ENCODE results near the gene MAP4K2. TPM values are rescaled to one million over a fixed set of nuclear protein-coding genes. Genes with fewer than 3 reads are reported as not detected.

The MAP4K2 gene
- total RNA-seq, 1 experiment from 2014 or later = 16.8 TPM

DNA sequence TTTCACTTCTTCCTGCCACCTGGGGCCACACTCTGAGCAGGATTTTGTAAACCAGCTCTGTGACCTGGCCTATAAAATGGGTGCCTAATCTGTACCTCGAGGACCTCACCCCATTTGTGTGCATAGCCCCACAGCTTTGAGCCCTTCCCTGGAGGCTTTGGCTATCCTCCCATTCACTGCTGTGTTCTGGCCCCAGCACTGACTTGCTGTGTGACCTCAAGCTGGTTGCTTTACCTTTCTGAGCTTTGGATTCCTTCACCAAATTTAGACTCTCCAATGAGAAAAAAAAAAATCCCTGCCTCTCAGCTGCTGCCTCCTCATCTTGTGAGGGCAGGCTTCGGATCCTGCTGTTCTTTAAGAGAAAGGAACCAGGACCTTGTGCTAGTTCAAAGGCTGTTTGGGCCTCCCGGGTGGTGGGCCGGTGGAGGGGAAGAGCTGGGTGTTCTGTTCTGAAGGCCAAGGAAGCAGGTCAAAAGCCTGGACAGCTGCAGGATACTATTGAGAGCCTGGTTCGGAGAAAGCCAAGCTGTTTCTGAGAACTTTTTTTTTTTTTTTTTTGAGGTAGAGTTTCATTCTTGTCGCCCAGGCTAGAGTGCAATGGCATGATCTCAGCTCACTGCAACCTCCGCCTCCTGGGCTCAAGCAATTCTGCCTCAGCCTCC lies 42.1 kb downstream of the MAP4K2 start:
- DNase-seq = peak in 1 of 2 experiments; percentile 23
- H3K4me1 Mint-ChIP-seq (ENCODE audit: low read depth, unreplicated experiment) = no peaks in the 10 kb centered on the region
- peaks cover 78% of the 10 kb centered on the region for H3K36me3 Mint-ChIP-seq (ENCODE audit: insufficient read depth, unreplicated experiment)
- H3K4me3 Mint-ChIP-seq (ENCODE audit: unreplicated experiment) = no peak overlapping the region
- POLR2A ChIA-PET = interaction anchor here (0.6 to 2.1 kb wide), 6 partner anchors 15 to 1110 kb away, joined by 3 to 10 read pairs (median 4); partner anchors contain the start of gene SF1
- peak overlapping the region; percentile 79 for H3K27ac Mint-ChIP-seq (ENCODE audit: unreplicated experiment)
- H3K9me3 Mint-ChIP-seq (ENCODE audit: unreplicated experiment) = no peaks in the 10 kb centered on the region
- no peaks in the 10 kb centered on the region for H3K9me3 ChIP-seq
- H3K4me1 ChIP-seq = no peaks in the 10 kb centered on the region
- BruUV-seq (replicated peaks) = no TSS peak
- H3K27me3 Mint-ChIP-seq (ENCODE audit: insufficient read depth, unreplicated experiment) = no peaks in the 10 kb centered on the region
- peaks cover 8% of the 10 kb centered on the region for H3K36me3 ChIP-seq (ENCODE audit: control insufficient read depth, insufficient read depth, low read length)
- TF ChIP-seq, protein P1, sequence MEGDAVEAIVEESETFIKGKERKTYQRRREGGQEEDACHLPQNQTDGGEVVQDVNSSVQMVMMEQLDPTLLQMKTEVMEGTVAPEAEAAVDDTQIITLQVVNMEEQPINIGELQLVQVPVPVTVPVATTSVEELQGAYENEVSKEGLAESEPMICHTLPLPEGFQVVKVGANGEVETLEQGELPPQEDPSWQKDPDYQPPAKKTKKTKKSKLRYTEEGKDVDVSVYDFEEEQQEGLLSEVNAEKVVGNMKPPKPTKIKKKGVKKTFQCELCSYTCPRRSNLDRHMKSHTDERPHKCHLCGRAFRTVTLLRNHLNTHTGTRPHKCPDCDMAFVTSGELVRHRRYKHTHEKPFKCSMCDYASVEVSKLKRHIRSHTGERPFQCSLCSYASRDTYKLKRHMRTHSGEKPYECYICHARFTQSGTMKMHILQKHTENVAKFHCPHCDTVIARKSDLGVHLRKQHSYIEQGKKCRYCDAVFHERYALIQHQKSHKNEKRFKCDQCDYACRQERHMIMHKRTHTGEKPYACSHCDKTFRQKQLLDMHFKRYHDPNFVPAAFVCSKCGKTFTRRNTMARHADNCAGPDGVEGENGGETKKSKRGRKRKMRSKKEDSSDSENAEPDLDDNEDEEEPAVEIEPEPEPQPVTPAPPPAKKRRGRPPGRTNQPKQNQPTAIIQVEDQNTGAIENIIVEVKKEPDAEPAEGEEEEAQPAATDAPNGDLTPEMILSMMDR (IDR thresholded peaks at IDR 0.05; ENCODE audit: insufficient read depth in 1 of 2, low read depth in 1 of 2, low read length in 1 of 2, severe bottlenecking in 1 of 2, unreplicated experiment in 1 of 2) = no peak
- H3K27me3 ChIP-seq (replicated peaks; ENCODE audit: control insufficient read depth, insufficient read depth, low read length) = no peaks in the 10 kb centered on the region
- intact Hi-C loops (cut with micrococcal nuclease; ENCODE audit: unreplicated experiment) = no loop called here
- CTCF ChIA-PET = interaction anchor here (0.6 to 0.7 kb wide), 2 partner anchors 72 to 782 kb away, joined by 3 read pairs; no protein-coding TSS in a partner anchor
- H3K4me3 ChIP-seq (ENCODE audit: low read depth, low read length) = no peak overlapping the region

DNA sequence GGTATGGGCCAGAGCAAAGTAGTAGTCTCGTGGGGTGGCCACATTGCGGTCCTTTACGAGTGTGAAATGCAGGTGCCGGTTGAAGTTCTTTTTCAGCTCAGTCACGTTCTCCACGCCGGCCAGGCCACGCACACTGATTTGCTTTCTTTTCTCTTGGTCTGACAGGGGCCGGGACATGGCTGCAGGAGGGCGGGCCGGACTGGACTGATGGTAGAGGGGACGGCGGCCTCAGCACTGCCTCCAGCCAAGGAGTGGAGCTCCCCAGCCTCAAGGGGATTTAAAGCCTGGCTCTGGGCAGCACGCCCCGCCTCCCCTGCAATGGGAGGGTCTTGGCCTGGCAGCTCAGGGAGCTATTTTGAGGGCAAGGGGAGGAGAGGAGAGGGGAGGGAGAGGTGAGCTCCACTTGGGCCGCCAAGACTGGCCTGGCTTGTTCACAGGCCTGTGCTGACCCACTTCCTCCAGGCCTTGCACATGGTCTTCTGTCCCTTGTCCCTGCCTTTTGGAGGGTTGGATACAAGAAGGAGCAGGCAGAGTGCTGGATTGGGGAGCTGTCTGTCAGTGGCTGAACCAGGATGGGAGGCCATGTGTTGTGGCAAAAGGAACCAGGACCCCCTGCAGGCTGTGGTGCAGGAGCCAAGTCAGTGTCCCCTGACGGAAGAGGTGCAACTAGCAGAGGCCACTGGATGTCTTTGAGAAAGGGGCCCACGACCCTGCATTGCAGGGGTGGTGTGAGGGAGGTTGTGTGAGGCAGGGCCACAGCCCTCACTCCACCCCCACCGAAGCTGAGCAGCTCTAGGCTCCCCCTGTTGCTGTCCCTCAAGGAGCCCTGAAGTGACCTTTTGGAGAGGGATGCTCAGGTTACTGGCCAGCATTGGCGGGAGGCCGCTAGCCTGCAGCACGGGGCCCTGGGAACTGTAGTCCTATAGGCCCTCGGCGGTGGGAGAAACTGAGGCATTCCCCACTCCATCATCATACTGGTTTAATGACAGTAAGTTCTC lies 43.0 kb downstream of the MAP4K2 start, which contains the start of gene PYGM:
Gene PYGM (minus strand): TSS at position 253 of the 998 bp plus-strand sequence. CDS start 76 bp downstream, at position 177.
- ChIA-PET POLR2A (interaction anchor here (1.4 to 2.1 kb wide), 2 partner anchors 16 to 19 kb away, joined by 3 to 10 read pairs; partner anchors contain the start of gene SF1), CTCF (interaction anchor here (0.6 kb wide), 1 partner anchor 95 kb away, joined by 3 read pairs; no protein-coding TSS in a partner anchor)
- Mint-ChIP-seq H3K27me3 (ENCODE audit: insufficient read depth, unreplicated experiment) (no peaks in the 10 kb centered on the region), H3K4me1 (ENCODE audit: low read depth, unreplicated experiment) (no peaks in the 10 kb centered on the region), H3K27ac (ENCODE audit: unreplicated experiment) (peak within 1 kb of the TSS; percentile 79), H3K9me3 (ENCODE audit: unreplicated experiment) (no peaks in the 10 kb centered on the region), H3K4me3 (ENCODE audit: unreplicated experiment) (no peak within 1 kb of the TSS), H3K36me3 (ENCODE audit: insufficient read depth, unreplicated experiment) (peaks cover 69% of the 10 kb centered on the region)
- TF ChIP-seq, protein P1 (IDR thresholded peaks at IDR 0.05; ENCODE audit: insufficient read depth in 1 of 2, low read depth in 1 of 2, low read length in 1 of 2, severe bottlenecking in 1 of 2, unreplicated experiment in 1 of 2) = no peak
- no peak within 1 kb of the TSS for H3K4me3 ChIP-seq (ENCODE audit: low read depth, low read length)
- intact Hi-C loops (cut with micrococcal nuclease; ENCODE audit: unreplicated experiment) = no loop called here
- H3K36me3 ChIP-seq (ENCODE audit: control insufficient read depth, insufficient read depth, low read length) = peaks cover 7% of the 10 kb centered on the region; the same call in 1 of the 2 replicates
- H3K9me3 ChIP-seq = no peaks in the 10 kb centered on the region
- no TSS peak for BruUV-seq (replicated peaks)
- no peaks in the 10 kb centered on the region for H3K4me1 ChIP-seq
- DNase-seq = peak; percentile 43 to 53
- H3K27me3 ChIP-seq (replicated peaks; ENCODE audit: control insufficient read depth, insufficient read depth, low read length) = no peaks in the 10 kb centered on the region
